ENCODE measurements around the gene CAMKK1. TPM values are rescaled to one million over a fixed set of nuclear protein-coding genes. Genes with fewer than 3 reads are reported as not detected.
"Not testable (repeated sequence)": the region's sequence is repeated elsewhere in the genome, so short reads cannot be mapped to it uniquely, and the experiment has no call there.

Gene CAMKK1
- total and polyA plus RNA-seq, 5 donors: 4.2 to 6.7 (median 5.8) TPM

DNA sequence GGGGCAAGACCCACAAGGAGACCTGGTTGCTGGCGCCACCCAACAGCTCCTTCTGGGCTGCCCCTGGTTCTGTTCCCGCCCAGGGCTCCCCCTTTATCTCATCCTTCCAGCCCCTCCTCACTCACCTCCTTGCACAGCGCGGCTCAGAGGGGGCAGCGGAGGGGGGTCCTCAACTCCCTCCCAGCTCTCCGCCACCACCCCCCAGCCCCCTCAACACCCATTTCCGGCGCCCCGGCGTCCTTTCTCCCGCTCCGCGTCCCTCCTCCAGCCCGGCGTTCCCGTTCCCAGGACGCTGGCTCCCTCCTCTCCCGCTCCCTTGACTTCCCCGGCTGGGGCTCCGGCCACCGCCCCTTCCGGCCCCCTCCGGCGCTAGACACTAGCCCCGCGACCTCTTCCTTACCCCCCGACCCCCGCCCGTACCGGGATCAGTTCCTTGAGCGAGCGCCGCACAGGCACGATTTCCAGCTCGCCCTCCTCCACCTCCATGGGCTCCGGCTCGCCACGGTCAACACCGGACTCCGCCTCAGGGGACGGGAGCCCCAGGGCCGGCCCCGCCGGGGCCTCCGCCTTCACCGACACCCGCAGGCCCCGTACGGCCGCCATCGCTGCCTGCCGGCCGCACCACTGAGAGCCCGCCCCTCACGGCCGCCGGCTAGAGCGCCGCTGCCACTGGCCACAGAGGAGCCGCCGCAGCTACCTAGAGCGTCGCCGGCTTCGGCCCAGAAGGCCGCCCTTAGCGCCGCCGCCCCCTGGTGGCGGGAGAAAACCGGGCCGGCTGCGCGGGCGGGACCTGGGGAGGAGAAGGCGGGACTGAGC, 47.0 kb downstream of the CAMKK1 start, which contains the start of gene NCBP3:
NCBP3 (minus strand) TSS at position 626 of the 816 bp plus-strand sequence; CDS start at position 603, 23 bp downstream.
- Histone ChIP-seq H3K4me1 (ENCODE audit: control insufficient read depth, insufficient read depth, low read length) (no peaks in the 10 kb centered on the region), H3K9me3 (ENCODE audit: control insufficient read depth, low read length) (no peaks in the 10 kb centered on the region), H3K27ac (ENCODE audit: low read length) (peak within 1 kb of the TSS; percentile 86), H3K4me3 (ENCODE audit: low read length) (peak within 1 kb of the TSS; percentile 89), H3K27me3 (ENCODE audit: control insufficient read depth, insufficient read depth) (no peaks in the 10 kb centered on the region)
- DNase-seq (peak; percentile 92 to 96 (median 96)), ATAC-seq (peak; percentile 97)
- under 1% methylated on average over 76 of the region's 76 CpGs for WGBS
- intact Hi-C loops (cut with DNase I): no loop called here

GRCh38 chr17:3845291-3845620, 47.6 kb downstream of the CAMKK1 start:
- intact Hi-C loops (cut with DNase I): no loop called here
- Histone ChIP-seq H3K4me3 (ENCODE audit: low read length) (peak overlapping the region; percentile 89), H3K4me1 (ENCODE audit: control insufficient read depth, insufficient read depth, low read length) (no peaks in the 10 kb centered on the region), H3K27me3 (ENCODE audit: control insufficient read depth, insufficient read depth) (no peaks in the 10 kb centered on the region), H3K9me3 (ENCODE audit: control insufficient read depth, low read length) (no peaks in the 10 kb centered on the region), H3K27ac (ENCODE audit: low read length) (peak overlapping the region; percentile 86)
- no peak for DNase-seq
- WGBS: 1% methylated on average over 8 of the region's 8 CpGs
- peak in 1 of 2 donors; percentile 4 for ATAC-seq

DNA sequence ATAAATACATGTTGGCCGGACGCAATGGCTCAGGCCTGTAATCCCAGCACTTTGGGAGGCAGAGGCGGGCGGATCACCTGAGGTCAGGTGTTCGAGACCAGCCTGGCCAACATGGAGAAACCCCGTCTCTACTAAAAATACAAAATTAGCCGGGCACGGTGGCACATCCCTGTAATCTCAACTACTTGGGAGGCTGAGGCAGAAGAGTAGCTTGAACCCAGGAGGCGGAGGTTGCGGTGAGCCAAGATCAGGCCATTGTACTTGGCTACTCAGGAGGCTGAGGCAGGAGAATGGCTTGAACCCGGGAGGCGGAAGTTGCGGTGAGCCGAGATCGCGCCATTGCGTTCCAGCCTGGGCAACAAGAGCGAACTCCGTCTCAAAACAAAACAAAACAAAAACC, 48.3 kb downstream of the CAMKK1 start:
- H3K27ac ChIP-seq (ENCODE audit: low read length); H3K4me3 ChIP-seq (ENCODE audit: low read length); intact Hi-C loops (cut with DNase I); H3K4me1 ChIP-seq (ENCODE audit: control insufficient read depth, insufficient read depth, low read length); ATAC-seq; H3K27me3 ChIP-seq (ENCODE audit: control insufficient read depth, insufficient read depth); H3K9me3 ChIP-seq (ENCODE audit: control insufficient read depth, low read length): not testable (repeated sequence)
- WGBS: 92% methylated on average over 19 of the region's 19 CpGs
- DNase-seq: peak in 1 of 3 donors; percentile 39

GRCh38 chr17:3843935-3844516, 48.8 kb downstream of the CAMKK1 start:
- ATAC-seq (no peak), DNase-seq (peak in 1 of 3 donors; percentile 53)
- no peaks in the 10 kb centered on the region for H3K4me1 ChIP-seq (ENCODE audit: control insufficient read depth, insufficient read depth, low read length)
- no peaks in the 10 kb centered on the region for H3K27me3 ChIP-seq (ENCODE audit: control insufficient read depth, insufficient read depth)
- H3K4me3 ChIP-seq (ENCODE audit: low read length): no peak overlapping the region
- H3K27ac ChIP-seq (ENCODE audit: low read length): no peak overlapping the region
- no peaks in the 10 kb centered on the region for H3K9me3 ChIP-seq (ENCODE audit: control insufficient read depth, low read length)
- intact Hi-C loops (cut with DNase I): no loop called here
- WGBS: 38% methylated on average over 3 of the region's 3 CpGs

DNA sequence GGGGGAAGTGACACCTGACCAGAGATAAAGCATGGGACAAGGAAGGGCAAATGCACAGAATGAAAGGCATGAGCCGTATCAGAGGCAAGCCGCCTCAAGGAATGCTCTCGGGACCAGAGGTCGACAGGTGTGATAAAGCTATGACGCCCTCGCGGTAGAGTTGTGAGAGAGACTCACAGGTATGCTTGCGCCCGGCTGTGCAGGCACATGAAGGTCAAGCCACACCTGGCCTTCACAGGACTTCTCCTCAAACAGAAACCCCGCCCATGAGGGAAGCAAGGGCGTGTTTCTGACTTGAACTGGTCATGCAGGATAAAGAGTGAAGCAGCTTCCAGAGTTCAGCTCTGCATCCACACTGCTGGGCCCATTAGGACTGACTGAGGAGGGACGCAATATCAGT, 54.6 kb downstream of the CAMKK1 start:
- intact Hi-C loops (cut with DNase I): no loop called here
- Histone ChIP-seq H3K27ac (ENCODE audit: low read length) (no peak overlapping the region), H3K9me3 (ENCODE audit: control insufficient read depth, low read length) (no peaks in the 10 kb centered on the region), H3K4me1 (ENCODE audit: control insufficient read depth, insufficient read depth, low read length) (no peaks in the 10 kb centered on the region), H3K27me3 (ENCODE audit: control insufficient read depth, insufficient read depth) (no peaks in the 10 kb centered on the region), H3K4me3 (ENCODE audit: low read length) (no peak overlapping the region)
- WGBS: 77% methylated on average over 12 of the region's 12 CpGs
- peak in 1 of 2 donors; percentile 34 for ATAC-seq
- DNase-seq: no peak

GRCh38 chr17:3836551-3836950, 56.3 kb downstream of the CAMKK1 start:
- WGBS: 89% methylated on average over 10 of the region's 10 CpGs
- Histone ChIP-seq H3K9me3 (ENCODE audit: control insufficient read depth, low read length) (no peaks in the 10 kb centered on the region), H3K27ac (ENCODE audit: low read length) (no peak overlapping the region), H3K4me1 (ENCODE audit: control insufficient read depth, insufficient read depth, low read length) (no peaks in the 10 kb centered on the region), H3K4me3 (ENCODE audit: low read length) (no peak overlapping the region), H3K27me3 (ENCODE audit: control insufficient read depth, insufficient read depth) (no peaks in the 10 kb centered on the region)
- no peak for DNase-seq
- ATAC-seq: no peak
- intact Hi-C loops (cut with DNase I): no loop called here

GRCh38 chr17:3835410-3836229, 57.2 kb downstream of the CAMKK1 start:
- DNase-seq (no peak), ATAC-seq (peak; percentile 67 to 70)
- 59% methylated on average over 14 of the region's 14 CpGs for WGBS
- no peaks in the 10 kb centered on the region for H3K4me1 ChIP-seq (ENCODE audit: control insufficient read depth, insufficient read depth, low read length)
- no peaks in the 10 kb centered on the region for H3K9me3 ChIP-seq (ENCODE audit: control insufficient read depth, low read length)
- H3K27ac ChIP-seq (ENCODE audit: low read length): peak overlapping the region; percentile 46
- no peaks in the 10 kb centered on the region for H3K27me3 ChIP-seq (ENCODE audit: control insufficient read depth, insufficient read depth)
- intact Hi-C loops (cut with DNase I): no loop called here
- H3K4me3 ChIP-seq (ENCODE audit: low read length): no peak overlapping the region

GRCh38 chr17:3834811-3835210, 58.0 kb downstream of the CAMKK1 start:
- H3K9me3 ChIP-seq (ENCODE audit: control insufficient read depth, low read length): no peaks in the 10 kb centered on the region
- no peak for ATAC-seq
- no peaks in the 10 kb centered on the region for H3K4me1 ChIP-seq (ENCODE audit: control insufficient read depth, insufficient read depth, low read length)
- no peak overlapping the region for H3K4me3 ChIP-seq (ENCODE audit: low read length)
- intact Hi-C loops (cut with DNase I): no loop called here
- 84% methylated on average over 4 of the region's 4 CpGs for WGBS
- no peak for DNase-seq
- no peak overlapping the region for H3K27ac ChIP-seq (ENCODE audit: low read length)
- H3K27me3 ChIP-seq (ENCODE audit: control insufficient read depth, insufficient read depth): no peaks in the 10 kb centered on the region

- Histone ChIP-seq H3K4me3 (ENCODE audit: low read length) (no peak overlapping the region), H3K4me1 (ENCODE audit: control insufficient read depth, insufficient read depth, low read length) (peaks cover 2% of the 10 kb centered on the region), H3K27me3 (ENCODE audit: control insufficient read depth, insufficient read depth) (no peaks in the 10 kb centered on the region), H3K27ac (ENCODE audit: low read length) (peak overlapping the region; percentile 77), H3K9me3 (ENCODE audit: control insufficient read depth, low read length) (no peaks in the 10 kb centered on the region)
- ATAC-seq (peak in 1 of 2 donors; percentile 13), DNase-seq (no peak)
- 76% methylated on average over 7 of the region's 7 CpGs for WGBS
- intact Hi-C loops (cut with DNase I): loop anchor here in 2 of 4 donors (5.0 to 10.0 kb wide), 2 partner anchors 92 to 94 kb away; no protein-coding TSS in a partner anchor
Observed at GRCh38 chr17:3828852-3829232, 64.0 kb downstream of the CAMKK1 start.

GRCh38 chr17:3828151-3828851, 64.6 kb downstream of the CAMKK1 start:
- peak overlapping the region; percentile 81 for H3K27ac ChIP-seq (ENCODE audit: low read length)
- peaks cover 2% of the 10 kb centered on the region for H3K4me1 ChIP-seq (ENCODE audit: control insufficient read depth, insufficient read depth, low read length)
- intact Hi-C loops (cut with DNase I): loop anchor here in 2 of 4 donors (5.0 to 10.0 kb wide), 2 partner anchors 91 to 94 kb away; no protein-coding TSS in a partner anchor
- peak; percentile 83 to 89 for ATAC-seq
- no peak overlapping the region for H3K4me3 ChIP-seq (ENCODE audit: low read length)
- no peaks in the 10 kb centered on the region for H3K9me3 ChIP-seq (ENCODE audit: control insufficient read depth, low read length)
- no peaks in the 10 kb centered on the region for H3K27me3 ChIP-seq (ENCODE audit: control insufficient read depth, insufficient read depth)
- DNase-seq: no peak
- WGBS: 41% methylated on average over 7 of the region's 7 CpGs
